ENCODE data around the gene ZC3H14. TPM values are rescaled to one million over a fixed set of nuclear protein-coding genes. Genes with fewer than 3 reads are reported as not detected.

ZC3H14 gene
- total RNA-seq, 1 donor from 2014 or later = 85.0 TPM

- no peak overlapping the region for H3K4me3 Mint-ChIP-seq
- peaks cover 61% of the 10 kb centered on the region for H3K36me3 Mint-ChIP-seq
- H3K27ac Mint-ChIP-seq = peak overlapping the region; percentile 19
- peaks cover 7% of the 10 kb centered on the region for H3K4me1 Mint-ChIP-seq
- no peak for DNase-seq (ENCODE audit: low spot score in 2 of 2, unreplicated experiment in 2 of 2)
- H3K27me3 Mint-ChIP-seq (ENCODE audit: low read depth) = no peaks in the 10 kb centered on the region
- TF ChIP-seq, protein P1, sequence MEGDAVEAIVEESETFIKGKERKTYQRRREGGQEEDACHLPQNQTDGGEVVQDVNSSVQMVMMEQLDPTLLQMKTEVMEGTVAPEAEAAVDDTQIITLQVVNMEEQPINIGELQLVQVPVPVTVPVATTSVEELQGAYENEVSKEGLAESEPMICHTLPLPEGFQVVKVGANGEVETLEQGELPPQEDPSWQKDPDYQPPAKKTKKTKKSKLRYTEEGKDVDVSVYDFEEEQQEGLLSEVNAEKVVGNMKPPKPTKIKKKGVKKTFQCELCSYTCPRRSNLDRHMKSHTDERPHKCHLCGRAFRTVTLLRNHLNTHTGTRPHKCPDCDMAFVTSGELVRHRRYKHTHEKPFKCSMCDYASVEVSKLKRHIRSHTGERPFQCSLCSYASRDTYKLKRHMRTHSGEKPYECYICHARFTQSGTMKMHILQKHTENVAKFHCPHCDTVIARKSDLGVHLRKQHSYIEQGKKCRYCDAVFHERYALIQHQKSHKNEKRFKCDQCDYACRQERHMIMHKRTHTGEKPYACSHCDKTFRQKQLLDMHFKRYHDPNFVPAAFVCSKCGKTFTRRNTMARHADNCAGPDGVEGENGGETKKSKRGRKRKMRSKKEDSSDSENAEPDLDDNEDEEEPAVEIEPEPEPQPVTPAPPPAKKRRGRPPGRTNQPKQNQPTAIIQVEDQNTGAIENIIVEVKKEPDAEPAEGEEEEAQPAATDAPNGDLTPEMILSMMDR (IDR thresholded peaks at IDR 0.05; ENCODE audit: unreplicated experiment) = no peak
- no peaks in the 10 kb centered on the region for H3K9me3 Mint-ChIP-seq
Observed at GRCh38 chr14:88599761-88600439, 37.1 kb downstream of the ZC3H14 start.

GRCh38 chr14:88604212-88604611 lies 41.4 kb downstream of the ZC3H14 start:
- TF ChIP-seq, protein P1 (IDR thresholded peaks at IDR 0.05; ENCODE audit: unreplicated experiment) = no peak
- no peaks in the 10 kb centered on the region for H3K9me3 Mint-ChIP-seq
- H3K27me3 Mint-ChIP-seq (ENCODE audit: low read depth) = no peaks in the 10 kb centered on the region
- no peaks in the 10 kb centered on the region for H3K4me1 Mint-ChIP-seq
- peaks cover 53% of the 10 kb centered on the region for H3K36me3 Mint-ChIP-seq
- no peak for DNase-seq (ENCODE audit: low spot score in 2 of 2, unreplicated experiment in 2 of 2)
- H3K27ac Mint-ChIP-seq = no peak overlapping the region
- no peak overlapping the region for H3K4me3 Mint-ChIP-seq

GRCh38 chr14:88605594-88605993 lies 42.8 kb downstream of the ZC3H14 start:
- Mint-ChIP-seq H3K36me3 (peaks cover 53% of the 10 kb centered on the region), H3K4me1 (no peaks in the 10 kb centered on the region), H3K27ac (no peak overlapping the region), H3K27me3 (ENCODE audit: low read depth) (no peaks in the 10 kb centered on the region), H3K9me3 (no peaks in the 10 kb centered on the region), H3K4me3 (no peak overlapping the region)
- no peak for DNase-seq (ENCODE audit: low spot score in 2 of 2, unreplicated experiment in 2 of 2)
- TF ChIP-seq, protein P1 (IDR thresholded peaks at IDR 0.05; ENCODE audit: unreplicated experiment) = no peak

GRCh38 chr14:88607829-88608228 lies 45.0 kb downstream of the ZC3H14 start:
- H3K9me3 Mint-ChIP-seq = no peaks in the 10 kb centered on the region
- no peaks in the 10 kb centered on the region for H3K4me1 Mint-ChIP-seq
- H3K4me3 Mint-ChIP-seq = no peak overlapping the region
- DNase-seq (ENCODE audit: low spot score in 2 of 2, unreplicated experiment in 2 of 2) = no peak
- TF ChIP-seq, protein P1 (IDR thresholded peaks at IDR 0.05; ENCODE audit: unreplicated experiment) = no peak
- no peak overlapping the region for H3K27ac Mint-ChIP-seq
- H3K36me3 Mint-ChIP-seq = peaks cover 58% of the 10 kb centered on the region
- H3K27me3 Mint-ChIP-seq (ENCODE audit: low read depth) = no peaks in the 10 kb centered on the region

- Mint-ChIP-seq H3K4me1 (peaks cover 4% of the 10 kb centered on the region), H3K36me3 (peaks cover 46% of the 10 kb centered on the region), H3K27me3 (ENCODE audit: low read depth) (no peaks in the 10 kb centered on the region), H3K27ac (no peak overlapping the region), H3K9me3 (no peaks in the 10 kb centered on the region), H3K4me3 (no peak overlapping the region)
- TF ChIP-seq, protein P1 (IDR thresholded peaks at IDR 0.05; ENCODE audit: unreplicated experiment) = no peak
- DNase-seq (ENCODE audit: low spot score in 2 of 2, unreplicated experiment in 2 of 2) = no peak
Observed at GRCh38 chr14:88611878-88612277, 49.0 kb downstream of the ZC3H14 start.
